GM19043 (cell line): Measurements from ENCODE around the gene RAD51B.
"Not testable (repeated sequence)": the region's sequence is repeated elsewhere in the genome, so short reads cannot be mapped to it uniquely, and the experiment has no call there.

Source experiments
- ATAC-seq: cut with Tn5 transposase; IDR thresholded peaks from one replicate; pipeline ENCODE4 v1.9.1; 2021; ENCODE audit warnings: low read depth; ENCODE audit not compliant: unreplicated experiment

Gene RAD51B

DNA sequence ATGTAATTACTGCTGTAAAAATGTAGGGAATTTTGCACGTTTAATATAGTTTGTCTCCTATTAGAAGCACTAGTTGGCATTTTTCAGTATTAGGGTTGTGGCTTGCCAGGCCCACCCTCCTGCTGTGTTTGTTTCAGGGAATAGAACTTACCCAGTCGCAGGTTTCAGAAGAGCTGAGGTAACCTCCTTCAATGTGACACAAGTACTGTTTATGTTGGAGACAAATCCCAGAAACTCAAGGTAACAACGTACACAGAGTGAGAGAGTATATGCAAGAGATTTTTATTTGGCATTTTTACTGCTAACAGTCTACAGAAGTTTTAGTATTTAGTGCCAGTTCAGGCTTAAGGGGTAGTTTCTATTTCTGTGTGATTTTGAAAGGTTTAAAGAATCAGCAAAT is 284.3 kb downstream of the RAD51B start:
- ATAC-seq = no peak

GRCh38 chr14:68104518-68104917 is 284.9 kb downstream of the RAD51B start:
- no peak for ATAC-seq

DNA sequence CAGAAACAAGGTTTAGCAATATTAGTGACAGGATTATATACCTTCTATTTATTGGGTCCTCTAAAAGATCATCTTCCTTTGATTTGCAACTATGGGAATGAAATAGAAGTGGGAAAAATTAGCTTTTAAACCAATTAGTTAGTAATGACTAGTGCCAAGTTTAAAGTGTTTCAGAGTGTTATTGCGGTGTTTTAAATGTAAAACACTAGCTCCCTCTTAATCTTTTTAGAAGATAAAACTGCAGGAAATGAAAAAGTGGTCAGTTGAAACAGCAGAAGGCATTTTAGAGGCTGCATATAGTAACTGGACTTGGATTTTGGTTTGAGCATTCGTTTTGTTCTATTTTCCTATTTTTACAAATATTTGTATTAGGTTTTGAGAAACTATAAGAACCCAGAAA is 286.2 kb downstream of the RAD51B start:
- ATAC-seq = no peak

GRCh38 chr14:68106456-68106855 is 286.9 kb downstream of the RAD51B start:
- no peak for ATAC-seq

- ATAC-seq = no peak
Measured at GRCh38 chr14:68106905-68107304, 287.3 kb downstream of the RAD51B start.

- ATAC-seq = no peak
Measured at GRCh38 chr14:68109132-68109900, 289.7 kb downstream of the RAD51B start.

DNA sequence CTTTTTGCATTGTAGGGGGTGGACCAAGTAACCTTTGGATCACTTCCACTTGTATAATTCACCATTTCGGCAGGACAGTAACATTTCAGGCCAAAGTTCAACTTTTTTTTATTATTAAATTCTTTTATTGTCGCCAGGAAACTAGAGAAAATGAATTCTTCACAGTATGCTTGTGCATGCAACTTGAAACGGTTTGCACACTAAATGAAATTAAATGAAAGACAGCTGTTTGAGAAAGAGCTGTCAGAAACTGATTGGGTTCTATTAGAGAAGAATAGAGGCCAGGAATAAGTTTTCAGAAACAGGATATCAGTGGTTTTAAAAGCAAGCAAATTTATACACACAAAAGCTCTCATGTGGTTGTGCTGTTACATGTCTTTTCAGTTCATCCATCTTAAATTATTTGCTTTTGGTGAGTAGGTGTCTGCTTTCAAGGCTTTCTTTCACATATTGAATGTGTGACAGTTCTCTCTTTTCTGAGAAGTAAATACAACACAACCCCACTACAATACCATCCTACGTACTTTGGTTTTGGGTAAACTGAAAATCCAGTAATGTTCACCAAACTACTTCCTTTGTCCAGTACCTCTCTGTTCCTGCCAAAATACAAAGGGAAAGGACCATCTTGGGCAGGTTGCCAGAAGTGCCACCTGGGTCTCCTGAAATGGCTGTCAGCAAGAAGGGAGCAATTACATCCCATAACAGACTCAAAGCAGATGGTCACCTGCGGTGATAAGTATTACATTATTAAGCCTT is 291.7 kb downstream of the RAD51B start:
- no peak for ATAC-seq

GRCh38 chr14:68111853-68112270 is 292.3 kb downstream of the RAD51B start:
- no peak for ATAC-seq

- no peak for ATAC-seq
Measured at GRCh38 chr14:68112442-68112841, 292.9 kb downstream of the RAD51B start.

DNA sequence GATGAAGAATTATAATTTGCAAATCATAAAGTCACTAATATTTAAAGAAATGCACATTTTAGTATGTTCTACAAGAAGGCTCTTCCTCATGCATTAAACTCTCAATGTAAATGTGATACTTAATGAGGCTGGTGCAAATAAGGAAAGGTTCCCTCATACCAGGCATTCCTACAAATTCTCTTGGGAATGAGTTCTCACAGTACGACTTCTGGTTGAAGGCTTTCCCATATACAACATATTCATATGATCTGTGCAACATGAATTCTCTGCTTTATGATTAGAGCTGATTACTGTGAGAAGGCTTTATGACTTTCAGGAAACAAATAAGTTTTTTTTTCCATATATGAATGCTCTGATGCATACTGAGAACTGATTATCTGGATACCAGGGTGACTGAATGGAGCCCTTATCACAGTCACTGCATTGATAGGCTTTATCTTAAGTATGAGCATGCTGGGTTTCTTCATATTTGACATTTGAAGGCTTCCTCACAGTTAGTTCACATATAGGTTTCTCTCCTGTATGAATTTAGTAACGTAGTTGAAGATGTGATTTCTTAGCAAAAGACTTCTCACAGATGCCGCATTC is 293.9 kb downstream of the RAD51B start:
- no peak for ATAC-seq

GRCh38 chr14:68115952-68116351 is 296.4 kb downstream of the RAD51B start:
- not testable (repeated sequence) for ATAC-seq

- no peak for ATAC-seq
Measured at GRCh38 chr14:68122651-68123050, 303.1 kb downstream of the RAD51B start.

DNA sequence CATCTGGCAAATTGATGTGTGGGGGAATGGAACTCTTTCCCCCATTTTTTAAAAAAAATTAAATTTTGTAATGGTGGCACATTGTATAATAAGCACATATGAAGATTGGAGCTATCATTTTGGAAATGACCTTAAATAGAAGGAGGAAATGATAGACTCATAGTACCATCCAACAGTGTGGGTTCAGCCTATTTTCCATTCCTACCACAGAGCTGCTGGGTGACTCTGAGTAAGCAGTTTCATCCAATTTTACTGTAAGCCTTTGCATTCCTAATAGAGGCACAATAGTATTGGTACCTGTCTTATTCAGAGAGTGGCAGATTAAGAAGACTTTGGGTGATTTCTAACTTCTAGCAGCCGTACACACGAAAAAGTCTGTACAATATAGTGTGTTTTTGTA is 304.5 kb downstream of the RAD51B start:
- no peak for ATAC-seq

- ATAC-seq = no peak
Measured at GRCh38 chr14:68124979-68125731, 305.6 kb downstream of the RAD51B start.

DNA sequence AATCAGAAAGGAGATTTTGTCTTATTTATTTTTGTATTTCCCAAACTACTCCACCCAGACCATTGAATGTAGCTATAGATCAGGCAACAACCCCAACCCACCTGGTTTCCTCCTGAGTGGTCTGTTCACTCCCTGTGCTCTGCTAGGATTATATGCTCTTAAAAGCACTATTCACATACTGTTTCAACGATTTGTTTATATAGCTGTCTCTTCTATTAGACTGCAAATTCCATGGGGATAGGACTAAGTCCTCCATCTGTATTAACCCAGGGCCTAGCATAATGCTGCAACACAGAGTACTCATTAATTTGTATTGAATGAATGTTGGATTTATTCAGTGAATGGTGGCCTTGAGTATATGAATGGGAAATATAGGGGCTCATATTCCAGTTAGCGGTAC is 307.6 kb downstream of the RAD51B start:
- ATAC-seq = no peak

DNA sequence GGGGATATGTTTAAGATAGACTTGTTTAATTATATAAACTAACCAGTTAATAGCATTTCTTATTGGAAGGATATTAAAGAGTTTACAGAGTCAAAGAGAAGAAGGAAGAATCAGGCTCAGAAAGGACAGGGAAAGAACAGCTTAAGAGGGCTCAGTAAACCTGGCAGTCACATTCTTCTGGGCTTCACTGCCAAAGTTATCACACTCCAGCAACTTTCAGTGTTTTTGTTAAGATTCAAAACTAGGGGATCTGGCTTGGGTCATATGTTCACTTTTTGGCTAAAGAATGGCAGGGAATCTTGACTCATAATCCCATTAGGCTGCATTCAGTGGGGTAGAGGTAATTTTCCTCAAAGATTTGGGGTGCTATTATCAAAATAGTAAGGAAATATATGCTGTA is 312.3 kb downstream of the RAD51B start:
- ATAC-seq = no peak

GRCh38 chr14:68132563-68133121 is 313.1 kb downstream of the RAD51B start:
- no peak for ATAC-seq

DNA sequence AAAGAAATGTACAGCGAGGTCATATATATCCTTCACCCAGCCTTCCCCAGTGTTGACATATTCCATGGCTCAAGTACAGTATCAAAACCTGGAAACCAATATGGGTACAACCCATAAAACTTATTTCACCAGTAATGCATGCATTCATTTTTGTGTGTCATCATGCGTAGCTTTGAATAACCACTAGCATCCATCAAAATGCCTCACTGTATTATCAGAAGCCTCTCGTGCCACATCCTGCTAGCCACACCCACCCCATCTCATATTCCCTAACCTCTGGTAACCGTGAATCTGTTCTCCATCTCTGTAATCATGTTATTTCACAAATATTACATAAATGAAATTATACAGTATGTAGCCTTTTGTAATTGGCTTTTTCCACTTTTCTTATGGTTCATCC is 314.3 kb downstream of the RAD51B start:
- no peak for ATAC-seq

- ATAC-seq = no peak
Measured at GRCh38 chr14:68135028-68135427, 315.4 kb downstream of the RAD51B start.

- ATAC-seq = no peak
Measured at GRCh38 chr14:68135566-68135965, 316.0 kb downstream of the RAD51B start.
